ENCODE results near the gene ULK4.
A peak's percentile ranks its signal among the peaks of the same experiment; 100 is the strongest.

Gene ULK4

DNA sequence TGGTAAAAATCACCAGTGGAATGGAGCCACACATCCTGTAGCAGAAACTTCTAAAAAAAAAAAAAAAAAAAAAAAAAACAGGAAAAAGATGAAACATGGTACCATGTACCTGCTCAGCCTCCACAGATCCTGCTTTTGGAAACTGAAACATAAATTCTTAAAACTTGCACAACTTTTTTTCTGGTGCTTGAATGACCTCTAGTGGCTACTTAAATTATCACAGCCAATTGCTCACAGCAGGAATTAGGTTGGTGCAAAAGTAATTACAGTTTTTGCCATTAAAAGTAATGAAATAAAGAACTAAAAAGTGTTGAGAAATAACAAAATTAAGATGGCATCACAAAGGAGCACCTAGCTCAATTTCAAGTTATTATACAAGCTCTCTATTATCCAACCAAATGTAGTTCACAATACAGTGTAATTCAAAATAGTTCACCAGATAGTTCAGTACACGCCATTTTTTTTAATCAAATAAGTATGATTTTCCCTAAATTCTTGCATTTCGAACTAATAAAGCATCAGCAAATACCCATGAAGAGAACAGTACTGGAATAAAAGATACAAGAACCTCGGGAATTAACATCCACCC, 80.6 kb downstream of the ULK4 start:
- TF ChIP-seq, protein P1, sequence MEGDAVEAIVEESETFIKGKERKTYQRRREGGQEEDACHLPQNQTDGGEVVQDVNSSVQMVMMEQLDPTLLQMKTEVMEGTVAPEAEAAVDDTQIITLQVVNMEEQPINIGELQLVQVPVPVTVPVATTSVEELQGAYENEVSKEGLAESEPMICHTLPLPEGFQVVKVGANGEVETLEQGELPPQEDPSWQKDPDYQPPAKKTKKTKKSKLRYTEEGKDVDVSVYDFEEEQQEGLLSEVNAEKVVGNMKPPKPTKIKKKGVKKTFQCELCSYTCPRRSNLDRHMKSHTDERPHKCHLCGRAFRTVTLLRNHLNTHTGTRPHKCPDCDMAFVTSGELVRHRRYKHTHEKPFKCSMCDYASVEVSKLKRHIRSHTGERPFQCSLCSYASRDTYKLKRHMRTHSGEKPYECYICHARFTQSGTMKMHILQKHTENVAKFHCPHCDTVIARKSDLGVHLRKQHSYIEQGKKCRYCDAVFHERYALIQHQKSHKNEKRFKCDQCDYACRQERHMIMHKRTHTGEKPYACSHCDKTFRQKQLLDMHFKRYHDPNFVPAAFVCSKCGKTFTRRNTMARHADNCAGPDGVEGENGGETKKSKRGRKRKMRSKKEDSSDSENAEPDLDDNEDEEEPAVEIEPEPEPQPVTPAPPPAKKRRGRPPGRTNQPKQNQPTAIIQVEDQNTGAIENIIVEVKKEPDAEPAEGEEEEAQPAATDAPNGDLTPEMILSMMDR (IDR thresholded peaks at IDR 0.05) = peak; percentile 52

- TF ChIP-seq, protein P1 (IDR thresholded peaks at IDR 0.05) = no peak
Measured at GRCh38 chr3:41880387-41880786, 81.5 kb downstream of the ULK4 start.

- TF ChIP-seq, protein P1 (IDR thresholded peaks at IDR 0.05) = no peak
Measured at GRCh38 chr3:41874022-41874421, 87.9 kb downstream of the ULK4 start.

DNA sequence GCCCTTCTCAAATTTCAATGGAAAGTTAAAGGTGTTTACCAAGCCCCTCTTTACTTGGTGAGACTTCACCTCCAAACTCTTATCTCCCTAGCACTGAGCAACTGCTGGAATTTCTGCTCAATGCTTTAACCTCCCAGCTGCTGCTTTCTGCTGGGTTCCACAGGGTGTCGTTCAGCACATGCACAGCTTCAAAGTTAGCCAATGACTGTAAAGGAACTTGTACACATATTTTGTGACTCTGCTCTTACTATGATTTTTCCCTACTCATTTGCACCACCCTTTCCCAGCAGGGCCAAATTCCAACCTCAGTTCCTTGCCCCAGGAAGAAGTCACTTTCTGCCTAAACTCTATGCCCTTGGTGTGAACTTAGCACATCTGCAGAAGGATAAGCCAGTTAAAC, 89.7 kb downstream of the ULK4 start:
- TF ChIP-seq, protein P1 (IDR thresholded peaks at IDR 0.05) = no peak

DNA sequence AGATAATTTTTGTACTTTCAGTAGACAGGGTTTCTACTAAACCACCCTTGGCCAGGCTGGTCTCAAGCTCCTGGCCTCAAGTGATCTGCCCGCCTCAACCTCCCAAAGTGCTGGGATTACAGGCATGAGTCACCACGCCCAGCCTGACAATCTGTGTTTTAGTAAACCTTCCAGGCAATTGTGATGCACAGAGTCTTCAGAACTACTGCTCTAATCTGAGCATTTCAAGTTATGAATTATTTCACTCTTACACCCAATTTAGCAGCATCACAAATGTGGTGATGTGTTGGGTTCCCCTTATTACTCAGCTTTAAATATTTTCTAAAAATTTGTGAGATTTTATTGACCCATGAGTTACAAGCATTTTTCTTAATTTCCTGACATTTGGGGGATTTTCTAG, 94.4 kb downstream of the ULK4 start:
- TF ChIP-seq, protein P1 (IDR thresholded peaks at IDR 0.05) = no peak

GRCh38 chr3:41866298-41866697, 95.6 kb downstream of the ULK4 start:
- TF ChIP-seq, protein P1 (IDR thresholded peaks at IDR 0.05) = no peak

DNA sequence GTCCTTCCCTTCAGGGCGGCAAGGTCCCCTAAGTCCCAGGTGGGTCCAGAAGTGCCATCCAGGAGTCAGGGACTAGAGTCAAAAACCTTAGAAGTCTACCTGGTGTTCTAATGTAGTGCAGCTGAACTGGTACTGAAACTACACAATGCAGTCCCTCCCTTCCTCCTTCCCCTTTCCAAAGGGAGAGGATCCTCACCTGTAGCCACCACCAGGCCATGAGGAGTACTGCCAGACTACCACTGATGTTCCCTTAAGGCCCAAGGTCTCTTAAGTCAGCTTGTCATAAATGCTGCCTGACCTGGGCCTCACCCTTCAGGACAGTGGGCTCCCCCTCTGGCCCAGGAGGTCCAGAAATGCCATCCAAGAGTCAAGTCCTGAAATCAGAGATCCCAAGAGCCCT, 98.9 kb downstream of the ULK4 start:
- TF ChIP-seq, protein P1 (IDR thresholded peaks at IDR 0.05) = no peak

DNA sequence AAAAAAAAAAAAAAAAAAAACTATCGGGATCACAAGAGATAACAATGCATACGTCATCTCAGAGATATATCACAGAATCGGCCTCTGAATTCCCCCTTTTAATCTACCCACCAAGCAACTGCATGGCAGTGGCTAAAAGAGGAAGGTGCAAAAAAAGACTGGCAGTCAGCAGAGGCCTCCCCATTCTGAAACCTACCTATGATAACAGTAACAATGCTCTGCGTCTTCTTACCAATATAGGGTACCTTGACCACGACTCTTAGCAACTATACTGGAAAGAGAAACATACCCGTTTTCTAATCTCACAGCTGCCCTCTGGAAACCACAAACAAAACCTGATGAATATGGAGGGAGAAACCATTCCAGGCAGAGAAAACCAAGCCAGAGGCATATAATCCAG, 106.9 kb downstream of the ULK4 start:
- TF ChIP-seq, protein P1 (IDR thresholded peaks at IDR 0.05) = no peak
